Endothelial cell of umbilical vein (primary cell): ENCODE results near the gene BABAM2. TPM values are rescaled to one million over a fixed set of nuclear protein-coding genes. Genes with fewer than 3 reads are reported as not detected.

Experiments
- BruUV-seq: library from RNA; stranded (reverse); fragments of 400-500 nt; replicated peaks from 2 replicates; lab custom pipeline; 2021; lab: Mats Ljungman, UMichigan
- CTCF ChIA-PET: fragments of 300-600, 350-600 bp; sonication (Branson Sonifier 250); formaldehyde crosslinking; loops from one replicate; lab custom pipeline; 2021; ENCODE audit warnings: antibody characterized with exemption, inconsistent platforms; lab: Charles Lee
- POLR2A ChIA-PET: fragments of 300-600, 350-600 bp; sonication (Branson Sonifier 250); formaldehyde crosslinking; loops from one replicate; lab custom pipeline; 2021; ENCODE audit warnings: antibody characterized with exemption, inconsistent platforms; lab: Charles Lee
- DNase-seq: peaks from one replicate; pipeline ENCODE4 v3.0.0-alpha.2; 2011; ENCODE audit warnings: low read depth, low spot score
- FAIRE-seq: peaks from 2 replicates; lab custom pipeline; 2011; peaks lifted over from hg19 to GRCh38; lab: Jason Lieb, UNC
- H2AFZ ChIP-seq: 2 replicates; pipeline ENCODE4 v1.6.0; 2012; ENCODE audit warnings: low read depth, low read length, control low read depth, inconsistent platforms
- H3K27ac ChIP-seq: 2 replicates; pipeline ENCODE4 v1.5.1; 2011; ENCODE audit warnings: low read depth, mild to moderate bottlenecking, control low read depth, low read length, moderate library complexity; ENCODE audit not compliant: insufficient read depth
- H3K27me3 ChIP-seq, 2 experiments: 2 replicates each; pipeline versions ENCODE4 v1.6.0 to v1.6.1; 2011; ENCODE audit warnings: low read length in 2 of 2, mixed read lengths in 1 of 2; ENCODE audit not compliant: control insufficient read depth in 2 of 2, insufficient read depth in 2 of 2
- H3K36me3 ChIP-seq, 2 experiments: 2 replicates in 1 of 2; 3 replicates in 1 of 2; pipeline ENCODE4 v1.5.1; 2011; ENCODE audit warnings: low read length in 2 of 2, mild to moderate bottlenecking in 1 of 2, moderate library complexity in 1 of 2; ENCODE audit not compliant: control insufficient read depth in 2 of 2, insufficient read depth in 2 of 2; ENCODE audit errors: extremely low read depth in 1 of 2
- H3K4me1 ChIP-seq: 3 replicates; pipeline ENCODE4 v1.5.1; 2011; ENCODE audit warnings: mild to moderate bottlenecking, low read length; ENCODE audit not compliant: control insufficient read depth, insufficient read depth; ENCODE audit errors: extremely low read depth
- H3K4me2 ChIP-seq: 2 replicates; pipeline ENCODE4 v1.6.1; 2011; ENCODE audit warnings: low read length, control low read depth, mixed read lengths; ENCODE audit not compliant: insufficient read depth
- H3K4me3 ChIP-seq, 3 experiments: fragments of 200-600 bp in 1 of 3; sonication (generic), shearing (Covaris generic) in 1 of 3; replicated peaks in 1 of 3; 2 replicates each; pipeline ENCODE4 v1.5.1; 2011 to 2016; ENCODE audit warnings: control low read depth in 3 of 3, low read length in 3 of 3, mild to moderate bottlenecking in 2 of 3, inconsistent platforms in 1 of 3, low read depth in 1 of 3, moderate library complexity in 1 of 3; ENCODE audit not compliant: insufficient read depth in 1 of 3
- H3K79me2 ChIP-seq: 2 replicates; pipeline ENCODE4 v1.6.0; 2012; ENCODE audit warnings: low read length, inconsistent platforms; ENCODE audit not compliant: control insufficient read depth, insufficient read depth
- H3K9ac ChIP-seq: replicated peaks from 2 replicates; pipeline ENCODE3; 2011; ENCODE audit warnings: low read length, control low read depth; ENCODE audit not compliant: insufficient read depth; ENCODE audit errors: extremely low read depth
- H3K9me1 ChIP-seq: replicated peaks from 3 replicates; pipeline ENCODE4 v1.6.0; 2011; ENCODE audit warnings: mild to moderate bottlenecking, low read length; ENCODE audit not compliant: control insufficient read depth, insufficient read depth; ENCODE audit errors: extremely low read depth
- H3K9me3 ChIP-seq: replicated peaks from 2 replicates; pipeline ENCODE4 v1.5.1; 2012; ENCODE audit warnings: low read length, inconsistent platforms; ENCODE audit not compliant: control insufficient read depth, insufficient read depth
- H4K20me1 ChIP-seq: replicated peaks from 2 replicates; pipeline ENCODE3; 2011; ENCODE audit warnings: mild to moderate bottlenecking, low read length; ENCODE audit not compliant: control insufficient read depth, insufficient read depth; ENCODE audit errors: extremely low read depth
- CTCF ChIP-seq, 2 donors: IDR thresholded peaks; 1 replicate in 1 of 2; 2 replicates in 1 of 2; pipeline ENCODE4 v1.5.1; 2011; ENCODE audit warnings: low read length in 2 of 2, mild to moderate bottlenecking in 2 of 2, moderate library complexity in 2 of 2, control low read depth in 1 of 2, inconsistent platforms in 1 of 2, low read depth in 1 of 2; ENCODE audit not compliant: insufficient read depth in 1 of 2; ENCODE audit errors: extremely low read depth in 1 of 2
- EZH2 ChIP-seq: IDR thresholded peaks from 2 replicates; pipeline ENCODE4 v1.6.1; 2012; ENCODE audit warnings: borderline replicate concordance, low read depth, mild to moderate bottlenecking, moderate library complexity, low read length, inconsistent platforms; ENCODE audit not compliant: severe bottlenecking
- FOS ChIP-seq: IDR thresholded peaks from 2 replicates; pipeline ENCODE4 v1.6.1; 2011; ENCODE audit warnings: mild to moderate bottlenecking, low read length, moderate library complexity, borderline replicate concordance; ENCODE audit not compliant: insufficient read depth
- GATA2 ChIP-seq: IDR thresholded peaks from 2 replicates; pipeline ENCODE4 v1.7.0; 2011; ENCODE audit warnings: low read depth, mild to moderate bottlenecking, moderate library complexity, mixed read lengths, low read length; ENCODE audit not compliant: insufficient read length, insufficient read depth
- JUN ChIP-seq: IDR thresholded peaks from 2 replicates; pipeline ENCODE4 v1.6.1; 2011; ENCODE audit warnings: borderline replicate concordance, low read depth; ENCODE audit not compliant: insufficient read length, insufficient read depth
- MAX ChIP-seq: IDR thresholded peaks from 2 replicates; pipeline ENCODE4 v1.6.1; 2011; ENCODE audit not compliant: insufficient read depth, insufficient read length
- MYC ChIP-seq: IDR thresholded peaks from one replicate; pipeline ENCODE4 v1.6.1; 2011; ENCODE audit warnings: mild to moderate bottlenecking, low read depth, low read length
- POLR2A ChIP-seq: IDR thresholded peaks from 2 replicates; pipeline ENCODE4 v1.6.1; 2012; ENCODE audit warnings: low read depth, mild to moderate bottlenecking, control low read depth, low read length
- POLR2AphosphoS5 ChIP-seq: IDR thresholded peaks from 2 replicates; pipeline ENCODE4 v1.6.1; 2012; ENCODE audit warnings: low read depth, mild to moderate bottlenecking, control low read depth, low read length, moderate library complexity; ENCODE audit not compliant: insufficient read depth
- dilution Hi-C: fragments of 300-500 bp; cut with MboI; formaldehyde crosslinking; loops from one replicate; pipeline ENCODE4 v1.15.0; 2019; ENCODE audit warnings: low sequenced_read_pairs; ENCODE audit not compliant: extremely low pct_ligation_motif_present
- intact Hi-C: fragments of 100-400 bp; cut with micrococcal nuclease; formaldehyde crosslinking; loops from one replicate; pipeline ENCODE4 v1.10.0; 2022
- polyA plus RNA-seq, 4 experiments: library from polyadenylated mRNA; depleted of rRNA in 3 of 4; stranded (reverse) in 3 of 4; unstranded in 1 of 4; fragments of >200 nt; gene quantifications; 2 replicates each; pipeline versions ENCODE4 v1.2.1 to v1.2.3, GENCODE V29; 2011 to 2012; ENCODE audit warnings: missing spikeins in 1 of 4
- total RNA-seq: library from RNA; stranded (reverse); gene quantifications from 2 replicates; pipeline ENCODE4 v1.2.3, GENCODE V29; 2021

BABAM2 gene
- total and polyA plus RNA-seq, 2 donors (not counting 3 experiments of a cell fraction or from before 2014, with no cell fraction given), result 19.9 to 27.6 TPM

- TF ChIP-seq GATA2 (no peak), EZH2 (no peak), JUN (no peak), CTCF (IDR thresholded peaks at IDR 0.05; ENCODE audit: extremely low read depth in 1 of 2, insufficient read depth in 1 of 2, low read depth in 1 of 2, low read length in 2 of 2) (no peak), MAX (no peak), MYC (no peak), POLR2AphosphoS5 (no peak), FOS (no peak), POLR2A (no peak)
- no peak overlapping the region for H3K9ac ChIP-seq
- no peak overlapping the region for H2AFZ ChIP-seq
- no TSS peak for BruUV-seq
- H3K4me1 ChIP-seq, result peaks cover 8% of the 10 kb centered on the region
- no peak overlapping the region for H3K4me3 ChIP-seq
- dilution Hi-C loops, result no loop called here
- H3K27me3 ChIP-seq, result no peaks in the 10 kb centered on the region
- no peak overlapping the region for H3K4me2 ChIP-seq
- ChIA-PET POLR2A (no interaction called here), CTCF (interaction anchor here (0.5 kb wide), 1 partner anchor 14 kb away, joined by 3 read pairs; no protein-coding TSS in a partner anchor)
- intact Hi-C loops, result no loop called here
- no peaks in the 10 kb centered on the region for H3K79me2 ChIP-seq
- no peak overlapping the region for H3K27ac ChIP-seq
- no peaks in the 10 kb centered on the region for H3K9me1 ChIP-seq
- H3K36me3 ChIP-seq, result no peaks in the 10 kb centered on the region
- DNase-seq, result no peak
- H4K20me1 ChIP-seq, result no peaks in the 10 kb centered on the region
- no peak for FAIRE-seq
- no peaks in the 10 kb centered on the region for H3K9me3 ChIP-seq
Measured at GRCh38 chr2:28268386-28268785, 377.9 kb downstream of the BABAM2 start.
